ENCODE data around the gene PTPRN2. TPM values are rescaled to one million over a fixed set of nuclear protein-coding genes. Genes with fewer than 3 reads are reported as not detected.
"Not testable (repeated sequence)": the region's sequence is repeated elsewhere in the genome, so short reads cannot be mapped to it uniquely, and the experiment has no call there.

The PTPRN2 gene
- total and polyA plus RNA-seq, 2 of the 8 experiments (the other 6 are each of a cell fraction or from before 2014, with no cell fraction given) = 2.6 to 4.5 TPM

DNA sequence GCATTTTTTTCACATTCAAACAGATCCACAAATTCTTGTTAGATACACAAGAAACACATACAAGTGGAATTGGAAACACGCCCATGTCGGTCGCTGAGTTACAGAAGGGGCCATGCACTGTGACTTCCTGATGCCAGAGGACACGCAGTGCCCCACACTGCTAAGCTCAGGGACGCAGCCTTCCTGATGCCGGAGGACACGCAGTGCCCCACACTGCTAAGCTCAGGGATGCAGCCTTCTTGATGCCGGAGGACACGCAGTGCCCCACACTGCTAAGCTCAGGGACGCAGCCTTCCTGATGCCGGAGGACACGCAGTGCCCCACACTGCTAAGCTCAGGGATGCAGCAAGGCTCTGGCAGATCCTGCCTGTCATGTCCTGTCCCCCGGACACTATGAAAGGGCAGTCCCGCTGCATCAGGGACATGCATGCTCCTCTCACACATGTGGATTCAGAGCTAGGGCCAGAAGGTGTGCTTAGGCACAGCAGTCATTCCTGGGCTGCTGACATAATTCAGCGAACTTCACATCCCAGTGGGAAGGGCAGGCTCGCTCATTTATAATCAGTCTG, 810.3 kb downstream of the PTPRN2 start:
- CTCF ChIA-PET (ENCODE audit: partially characterized antibody) = interaction anchor here (0.6 kb wide), 1 partner anchor 243 kb away, joined by 3 read pairs; no protein-coding TSS in a partner anchor
- H4K91ac ChIP-seq (replicated peaks; ENCODE audit: insufficient read length, low read length); H2BK20ac ChIP-seq (ENCODE audit: low read length); H2BK5ac ChIP-seq (ENCODE audit: low read depth, low read length); H3K18ac ChIP-seq (ENCODE audit: extremely low read depth, low read length); H4K20me1 ChIP-seq (replicated peaks in 1 of 2; ENCODE audit: control insufficient read depth in 1 of 2, insufficient read depth in 2 of 2, low read length in 2 of 2); POLR2A ChIA-PET (ENCODE audit: partially characterized antibody); H4K8ac ChIP-seq (ENCODE audit: extremely low read depth, insufficient read depth, low read length); H3K79me2 ChIP-seq (ENCODE audit: control insufficient read depth in 1 of 2, insufficient read depth in 2 of 2, low read length in 2 of 2); DNase-seq (ENCODE audit: low read depth in 1 of 2, low spot score in 2 of 2); H2AFZ ChIP-seq (ENCODE audit: low read length); H3K27ac ChIP-seq (ENCODE audit: low read depth, low read length); H3K14ac ChIP-seq (ENCODE audit: insufficient read length); H3K56ac ChIP-seq (replicated peaks; ENCODE audit: insufficient read length, low read depth, low read length); H3K4me2 ChIP-seq (ENCODE audit: insufficient read depth in 1 of 2, low read depth in 2 of 2, low read length in 2 of 2); H2BK120ac ChIP-seq (replicated peaks; ENCODE audit: low read depth, low read length); H2BK15ac ChIP-seq (ENCODE audit: low read length); H3K36me3 ChIP-seq (ENCODE audit: control insufficient read depth in 2 of 4, insufficient read depth in 4 of 4, low read length in 3 of 4); FAIRE-seq; H3K4me3 ChIP-seq (ENCODE audit: extremely low read depth in 1 of 4, insufficient read depth in 2 of 4, low read depth in 3 of 4, low read length in 4 of 4); H3K4ac ChIP-seq (replicated peaks; ENCODE audit: insufficient read length, low read depth, low read length); H3K9ac ChIP-seq (replicated peaks in 1 of 4; ENCODE audit: extremely low read depth in 1 of 4, low read depth in 3 of 4, low read length in 3 of 4); H3K4me1 ChIP-seq (replicated peaks in 1 of 4; ENCODE audit: control insufficient read depth in 3 of 4, insufficient read depth in 4 of 4, low read length in 3 of 4); H3K79me1 ChIP-seq (ENCODE audit: low read depth, low read length); H3K27me3 ChIP-seq (replicated peaks in 1 of 4; ENCODE audit: control insufficient read depth in 3 of 4, extremely low read depth in 1 of 4, insufficient read depth in 3 of 4, low read length in 3 of 4); H3K23ac ChIP-seq (ENCODE audit: insufficient read length); H3K23me2 ChIP-seq (ENCODE audit: low read depth, low read length); H2AK5ac ChIP-seq (ENCODE audit: low read depth, low read length); H4K5ac ChIP-seq (ENCODE audit: insufficient read length, low read depth, low read length); H3K9me3 ChIP-seq (ENCODE audit: insufficient read depth in 2 of 2, low read depth in 1 of 2, low read length in 1 of 2): not testable (repeated sequence)
- WGBS, 2 experiments (ENCODE audit: extremely low coverage in 1 of 2, insufficient coverage in 1 of 2, insufficient read length in 1 of 2, insufficient replicate concordance in 2 of 2, low coverage in 1 of 2, low lambda C conversion rate in 2 of 2, missing lambda C conversion rate in 1 of 2) = 84% methylated on average over 14 of the region's 16 CpGs; no CpG with 5 or more reads in 1 of the 2 experiments
- peak overlapping the region; percentile 50; the same call in 1 of the 2 replicates for H2BK12ac ChIP-seq (ENCODE audit: low read depth, low read length)

Data from H1 (cell line).